Measurements from ENCODE around the gene EAF1.
"Not testable (repeated sequence)": the region's sequence is repeated elsewhere in the genome, so short reads cannot be mapped to it uniquely, and the experiment has no call there.

The EAF1 gene

DNA sequence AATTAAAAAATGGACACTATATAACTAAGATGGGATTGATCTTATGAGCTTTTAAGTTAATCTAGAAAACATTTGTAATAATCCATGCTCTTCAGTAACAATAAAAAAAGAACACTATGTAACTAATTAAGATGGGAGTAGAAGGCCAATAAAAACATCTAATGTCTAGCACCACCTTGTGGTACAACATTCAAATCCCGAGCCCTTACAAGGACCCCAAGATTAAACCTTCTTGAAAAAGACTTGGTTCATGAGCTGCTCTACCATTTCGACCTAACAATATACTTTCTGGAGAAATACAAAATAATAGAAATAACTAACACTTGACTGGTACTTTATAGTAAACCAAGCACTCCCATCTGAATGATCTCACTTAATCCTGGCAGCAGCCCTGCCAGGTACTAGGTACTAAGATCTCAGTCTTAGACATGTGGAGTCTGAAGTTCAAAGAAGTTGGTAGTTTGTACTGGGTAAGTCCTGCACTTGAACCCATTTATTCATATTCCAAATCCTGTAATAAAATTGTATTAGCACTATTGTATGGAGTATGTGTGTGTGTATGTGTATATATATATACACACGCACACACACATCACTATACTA is 21.8 kb upstream of the EAF1 start:
- DNase-seq = peak in 2 of 51 donors; percentile 2 to 21

DNA sequence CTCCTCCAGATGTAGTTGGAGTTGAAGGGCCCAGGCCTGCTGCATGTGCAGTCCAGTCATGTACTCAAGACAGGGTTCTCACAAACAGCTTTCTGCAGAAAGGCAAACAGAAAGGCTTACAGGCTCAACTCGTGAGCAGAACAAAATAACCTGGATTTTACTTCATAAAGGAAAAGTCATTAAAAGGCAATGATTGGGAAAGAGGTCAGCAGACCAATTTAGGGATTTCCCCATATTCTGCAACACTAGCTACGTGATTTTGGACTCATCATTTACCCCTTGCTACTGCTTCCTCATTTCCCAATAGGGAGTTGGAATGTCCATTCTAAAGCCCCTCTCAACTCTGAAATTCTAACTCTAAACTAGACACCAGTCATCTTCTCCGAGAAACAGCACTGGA is 18.2 kb upstream of the EAF1 start:
- DNase-seq = no peak

DNA sequence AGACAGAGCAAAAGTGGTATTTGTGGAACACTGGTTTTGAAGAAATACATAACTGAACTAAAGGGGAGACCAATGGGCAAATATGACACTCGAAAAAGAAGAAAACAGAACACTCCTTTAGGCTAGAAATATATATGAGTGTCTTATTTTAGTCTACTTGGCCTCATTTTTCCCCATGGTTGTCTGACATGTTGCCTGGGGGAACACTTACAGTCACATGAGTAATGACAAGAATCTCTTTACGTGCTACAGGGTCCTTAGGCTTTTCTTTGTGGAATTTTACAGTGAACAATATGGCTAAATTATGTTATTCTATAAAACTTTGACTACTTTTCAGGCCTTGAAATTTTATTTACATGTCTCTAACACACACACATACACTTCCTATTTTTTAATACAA is 17.6 kb upstream of the EAF1 start:
- no peak for DNase-seq

- not testable (repeated sequence) for DNase-seq
Measured at GRCh38 chr3:15410966-15411365, 16.4 kb upstream of the EAF1 start.

GRCh38 chr3:15420871-15421270 is 6.5 kb upstream of the EAF1 start:
- no peak for DNase-seq

DNA sequence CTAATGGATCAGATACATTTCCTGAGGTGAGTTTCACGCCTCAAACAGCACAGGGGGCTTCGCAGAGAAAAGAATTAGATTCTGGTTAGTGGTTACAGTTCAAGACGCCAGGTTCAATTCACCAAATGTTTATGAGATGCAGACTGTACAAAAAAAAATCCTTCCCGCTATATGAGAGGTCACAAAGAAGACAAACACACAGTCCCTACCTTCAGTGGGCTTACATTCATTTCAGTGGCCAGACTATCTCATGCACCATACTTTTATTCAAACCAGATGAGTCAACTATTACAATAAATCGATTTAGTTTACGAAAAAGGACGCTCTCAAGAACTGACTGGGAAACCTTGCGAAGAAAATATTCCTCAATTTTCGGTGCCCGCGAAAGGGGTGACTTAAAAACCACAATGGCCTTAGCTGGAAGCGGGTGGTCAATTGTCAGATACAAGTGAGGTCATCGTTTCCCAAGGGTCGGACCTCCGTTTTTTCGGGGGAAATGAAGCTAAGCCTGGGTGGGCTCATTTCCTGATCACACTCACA is 749 bp upstream of the EAF1 start:
- DNase-seq = no peak

DNA sequence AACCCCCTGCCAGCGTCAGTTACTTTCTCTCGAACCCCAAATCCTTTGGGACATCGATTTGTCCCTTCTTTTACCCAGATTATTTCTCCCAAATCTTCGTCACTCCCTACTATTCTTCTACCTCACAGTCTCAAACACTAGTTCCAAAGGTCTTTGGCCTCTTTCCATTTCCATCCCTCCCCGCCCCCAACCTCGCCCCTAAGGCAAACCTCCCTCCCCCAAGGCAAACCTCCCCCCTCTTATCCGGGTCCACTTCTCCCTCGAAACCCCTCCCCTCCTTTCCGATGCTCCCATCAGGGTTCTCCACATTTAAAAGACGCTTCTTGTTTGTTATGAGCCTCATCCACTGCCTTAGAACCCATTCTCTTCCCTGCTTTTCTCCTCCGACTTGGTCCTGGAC is 583 bp downstream of the EAF1 start:
- peak in 1 of 51 donors; percentile 23 for DNase-seq

DNA sequence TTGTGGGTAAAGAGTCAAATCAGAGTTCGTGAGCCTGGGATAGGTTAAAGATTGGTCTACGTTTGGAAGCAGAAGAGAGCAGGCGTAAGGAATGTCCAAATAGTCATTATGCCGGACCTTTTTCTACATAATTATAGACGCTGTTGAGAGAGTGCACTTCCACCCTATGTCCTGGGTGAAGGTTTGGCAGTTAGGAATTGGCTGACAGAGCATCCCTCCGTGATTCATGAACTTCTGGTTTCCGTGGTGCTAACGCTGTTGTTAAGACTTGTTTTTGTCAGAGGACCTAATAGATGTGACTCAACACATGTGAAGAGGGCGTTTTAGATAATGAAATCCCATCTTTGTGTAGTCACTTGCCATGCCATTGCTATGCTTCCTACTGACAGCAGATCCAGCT is 1.1 kb downstream of the EAF1 start:
- DNase-seq = peak in 2 of 51 donors; percentile 19 to 21

GRCh38 chr3:15429080-15429479 is 1.7 kb downstream of the EAF1 start:
- no peak for DNase-seq

GRCh38 chr3:15430624-15431023 is 3.2 kb downstream of the EAF1 start:
- no peak for DNase-seq

DNA sequence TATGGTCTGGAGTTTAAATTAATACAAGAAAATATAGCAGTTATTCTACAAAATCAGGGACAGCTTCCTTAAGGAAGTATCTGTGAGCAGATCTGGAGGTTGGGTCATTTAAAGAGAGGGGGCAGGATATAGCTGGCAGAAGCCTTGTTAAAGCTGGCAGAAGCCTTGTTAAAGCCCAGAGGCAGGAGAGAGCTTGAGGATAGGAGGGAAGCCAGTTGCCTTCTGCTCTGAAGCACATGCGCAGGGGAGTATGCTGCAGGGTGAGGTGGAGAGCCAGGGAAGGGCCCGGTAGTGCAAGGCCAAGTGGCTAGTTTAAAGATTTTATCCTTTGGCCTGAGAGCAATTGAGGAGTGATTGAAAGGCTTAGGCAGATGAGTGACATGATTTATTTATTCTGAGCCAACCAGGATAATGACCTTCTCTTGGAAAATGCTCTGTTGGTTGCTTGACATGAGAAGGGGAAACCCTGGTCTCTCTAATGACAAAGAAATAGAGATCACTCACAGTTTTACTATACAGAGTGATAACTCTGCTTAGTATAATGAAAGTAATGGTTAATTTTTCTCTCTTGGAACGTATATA is 3.9 kb downstream of the EAF1 start:
- no peak for DNase-seq

GRCh38 chr3:15433531-15433930 is 6.1 kb downstream of the EAF1 start:
- no peak for DNase-seq

- DNase-seq = no peak
Measured at GRCh38 chr3:15434756-15435155, 7.4 kb downstream of the EAF1 start.

DNA sequence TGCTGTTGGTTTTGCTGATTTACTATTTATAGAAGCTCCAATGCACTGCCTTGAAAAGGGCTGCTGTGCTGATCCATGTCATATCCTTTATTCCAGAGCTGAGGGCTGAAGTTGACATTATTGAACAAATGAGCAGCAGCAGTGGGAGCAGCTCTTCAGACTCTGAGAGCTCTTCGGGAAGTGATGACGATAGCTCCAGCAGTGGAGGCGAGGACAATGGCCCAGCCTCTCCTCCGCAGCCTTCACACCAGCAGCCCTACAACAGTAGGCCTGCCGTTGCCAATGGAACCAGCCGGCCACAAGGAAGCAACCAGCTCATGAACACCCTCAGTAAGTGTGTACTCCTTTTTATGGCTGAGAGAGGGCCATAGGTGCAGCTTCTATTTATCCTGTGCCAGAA is 8.8 kb downstream of the EAF1 start:
- DNase-seq = peak in 7 of 51 donors; percentile 5 to 22 (median 11)

- DNase-seq = no peak
Measured at GRCh38 chr3:15438983-15439382, 11.6 kb downstream of the EAF1 start.

GRCh38 chr3:15439476-15439875 is 12.1 kb downstream of the EAF1 start:
- DNase-seq = no peak

- DNase-seq = peak in 1 of 51 donors; percentile 8
Measured at GRCh38 chr3:15440891-15441290, 13.5 kb downstream of the EAF1 start.

DNA sequence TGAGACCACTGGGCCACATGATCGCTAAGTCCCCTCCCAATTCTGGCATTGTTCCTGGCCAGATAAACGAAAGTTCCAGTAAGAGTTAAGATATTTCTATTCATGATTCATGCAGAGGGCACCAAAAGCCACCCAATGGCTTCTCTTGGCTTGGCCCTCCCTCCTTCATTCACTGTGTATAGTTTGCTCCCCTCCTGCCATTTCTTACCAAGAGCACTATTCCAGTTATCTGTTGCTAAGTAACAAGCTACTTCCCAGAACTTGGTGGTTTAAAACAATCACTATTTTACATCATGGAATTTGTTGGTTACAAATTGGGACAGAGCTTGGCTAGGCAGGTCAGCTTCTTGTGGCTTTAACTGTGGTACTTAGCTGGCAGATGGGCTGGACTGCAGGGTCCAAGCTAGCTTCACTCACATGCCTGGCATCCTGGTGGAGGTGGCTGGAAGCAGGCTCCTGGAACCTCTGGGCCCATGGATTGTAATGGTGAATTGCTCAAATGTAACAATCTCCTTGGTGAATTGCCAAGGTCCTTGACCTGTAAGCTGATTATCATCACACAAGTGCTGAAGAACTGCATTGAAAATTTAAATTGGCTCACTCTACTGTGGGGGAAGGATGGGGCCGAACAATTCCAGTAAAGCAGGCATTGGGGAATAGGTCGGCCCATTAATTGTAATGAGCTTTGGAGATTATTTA is 16.6 kb downstream of the EAF1 start:
- peak in 1 of 51 donors; percentile 11 for DNase-seq

- DNase-seq = no peak
Measured at GRCh38 chr3:15449489-15450224, 22.3 kb downstream of the EAF1 start.

DNA sequence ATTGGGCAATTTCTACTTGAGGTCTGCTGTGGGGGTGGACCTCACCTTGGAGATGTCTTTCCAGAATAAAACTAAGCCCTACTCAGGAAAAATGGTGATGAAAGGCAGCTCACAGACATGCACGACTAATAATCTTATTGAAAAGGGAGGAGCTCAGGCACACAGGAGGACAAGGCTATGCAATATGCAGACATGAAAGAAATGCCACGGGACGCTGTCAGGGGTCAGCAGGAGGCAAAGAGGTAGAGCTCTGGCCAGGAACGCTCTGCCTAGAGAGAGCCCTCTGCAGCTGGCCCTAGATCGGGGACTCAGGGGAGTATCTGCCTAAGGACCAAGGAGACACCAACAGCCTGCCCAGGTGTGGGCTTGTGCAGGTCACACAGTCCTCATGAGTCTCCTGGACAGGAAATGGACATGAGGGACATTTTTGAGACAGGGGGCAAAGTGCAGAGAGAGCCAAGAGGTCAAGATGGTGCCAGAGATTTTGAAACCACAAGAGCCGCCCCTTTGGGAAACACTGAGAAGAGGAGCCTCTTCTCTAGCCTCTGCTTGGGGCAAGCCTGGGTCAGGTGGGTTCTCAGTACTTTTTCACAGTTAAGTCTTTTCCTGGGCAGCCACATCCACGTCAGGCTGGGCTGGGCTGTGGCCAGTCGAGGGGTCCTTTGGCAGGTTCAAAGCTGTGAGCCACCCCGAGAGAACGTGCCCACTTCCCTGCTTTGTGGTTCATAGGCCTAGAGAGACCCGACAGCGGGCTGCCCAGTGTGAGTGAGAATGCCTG is 23.2 kb downstream of the EAF1 start:
- DNase-seq = no peak

All from hypothalamus (tissue), 51 donors.